ENCODE measurements around the gene CLCC1.
"Not testable (repeated sequence)": the region's sequence is repeated elsewhere in the genome, so short reads cannot be mapped to it uniquely, and the experiment has no call there.

The CLCC1 gene

GRCh38 chr1:108963052-108963686 is at the start of gene CLCC1:
CLCC1 (minus strand) TSS chr1:108963484; CDS start chr1:108950437, 13,047 bp downstream.
- no peak for TF ChIP-seq CTCF (IDR thresholded peaks at IDR 0.05; ENCODE audit: extremely low read depth, missing control alignments)
- DNase-seq (ENCODE audit: low spot score) = peak; percentile 96

- no peak for DNase-seq (ENCODE audit: low spot score)
- TF ChIP-seq CTCF (IDR thresholded peaks at IDR 0.05; ENCODE audit: extremely low read depth, missing control alignments) = no peak
These were observed 48.1 kb upstream of the CLCC1 start for GRCh38 chr1:109011335-109011734.

- not testable (repeated sequence) for DNase-seq (ENCODE audit: low spot score)
These were observed 33.3 kb upstream of the CLCC1 start for GRCh38 chr1:108996622-108997021.

GRCh38 chr1:108983114-108983513 is 19.8 kb upstream of the CLCC1 start:
- no peak for DNase-seq (ENCODE audit: low spot score)
- TF ChIP-seq CTCF (IDR thresholded peaks at IDR 0.05; ENCODE audit: extremely low read depth, missing control alignments) = no peak

GRCh38 chr1:108976658-108977057 is 13.4 kb upstream of the CLCC1 start:
- no peak for DNase-seq (ENCODE audit: low spot score)
- TF ChIP-seq CTCF (IDR thresholded peaks at IDR 0.05; ENCODE audit: extremely low read depth, missing control alignments) = no peak

- TF ChIP-seq CTCF (IDR thresholded peaks at IDR 0.05; ENCODE audit: extremely low read depth, missing control alignments) = no peak
- DNase-seq (ENCODE audit: low spot score) = no peak
These were observed 9.7 kb upstream of the CLCC1 start for GRCh38 chr1:108972951-108973350.

GRCh38 chr1:108969346-108969745 is 6.1 kb upstream of the CLCC1 start:
- no peak for DNase-seq (ENCODE audit: low spot score)
- no peak for TF ChIP-seq CTCF (IDR thresholded peaks at IDR 0.05; ENCODE audit: extremely low read depth, missing control alignments)

GRCh38 chr1:108962681-108963051 is 618 bp downstream of the CLCC1 start:
- DNase-seq (ENCODE audit: low spot score) = no peak
- TF ChIP-seq CTCF (IDR thresholded peaks at IDR 0.05; ENCODE audit: extremely low read depth, missing control alignments) = no peak

Data from GM20000 (cell line).